OCI-LY1 (cell line): ENCODE results near the gene TSPAN3.

Experiments
- H2AFZ ChIP-seq: fragments of 200-600 bp; sonication (generic), shearing (Covaris generic); 2 replicates; pipeline ENCODE4 v1.6.0; 2014; ENCODE audit warnings: antibody characterized with exemption, mild to moderate bottlenecking, low read length
- H3F3A ChIP-seq: fragments of 200-600 bp; sonication (generic), shearing (Covaris generic); 2 replicates; pipeline ENCODE4 v1.6.0; 2014; ENCODE audit warnings: mild to moderate bottlenecking, antibody characterized with exemption, low read length, moderate library complexity; ENCODE audit not compliant: insufficient read depth
- H3K27ac ChIP-seq: fragments of 200-600 bp; sonication (generic); 2 replicates; pipeline ENCODE4 v1.5.1; 2014; ENCODE audit warnings: low read length, mixed run types, mild to moderate bottlenecking, low read depth; ENCODE audit not compliant: poor library complexity, severe bottlenecking
- H3K27me3 ChIP-seq: fragments of 200-600 bp; sonication (generic); 2 replicates; pipeline ENCODE4 v1.6.0; 2014; ENCODE audit warnings: antibody characterized with exemption, mild to moderate bottlenecking, low read length, moderate library complexity; ENCODE audit not compliant: insufficient read depth
- H3K36me3 ChIP-seq: fragments of 200-600 bp; sonication (generic); 2 replicates; pipeline ENCODE4 v1.6.1; 2014; ENCODE audit warnings: mild to moderate bottlenecking, antibody characterized with exemption, low read length, moderate library complexity, mixed read lengths; ENCODE audit not compliant: insufficient read depth
- H3K4me1 ChIP-seq: fragments of 200-600 bp; sonication (generic); 2 replicates; pipeline ENCODE4 v1.5.1; 2014; ENCODE audit warnings: mild to moderate bottlenecking, low read length, moderate library complexity; ENCODE audit not compliant: insufficient read depth, severe bottlenecking
- H3K4me2 ChIP-seq: fragments of 200-600 bp; sonication (generic), shearing (Covaris generic); 2 replicates; pipeline ENCODE4 v1.6.1; 2014; ENCODE audit warnings: low read length
- H3K4me3 ChIP-seq: fragments of 200-600 bp; sonication (generic); 2 replicates; pipeline ENCODE4 v1.5.1; 2014; ENCODE audit warnings: low read length, low read depth, mild to moderate bottlenecking, mixed read lengths; ENCODE audit not compliant: poor library complexity, severe bottlenecking
- H3K79me2 ChIP-seq: fragments of 200-600 bp; shearing (Covaris generic); 2 replicates; pipeline ENCODE4 v1.6.1; 2016; ENCODE audit warnings: mixed run types, low read length, mixed read lengths; ENCODE audit not compliant: insufficient read depth
- H3K9ac ChIP-seq: fragments of 200-600 bp; sonication (generic), shearing (Covaris generic); 2 replicates; pipeline ENCODE4 v1.6.1; 2014; ENCODE audit warnings: mild to moderate bottlenecking, low read length, mixed read lengths
- H3K9me2 ChIP-seq: fragments of 200-600 bp; sonication (generic), shearing (Covaris generic); 2 replicates; pipeline ENCODE4 v1.6.1; 2014; ENCODE audit warnings: low read depth, mild to moderate bottlenecking, low read length, mixed read lengths
- H3K9me3 ChIP-seq: fragments of 200-600 bp; shearing (Covaris generic); 2 replicates; pipeline ENCODE4 v1.6.1; 2014; ENCODE audit warnings: low read length, mixed read lengths
- H4K20me1 ChIP-seq: fragments of 200-600 bp; sonication (generic), shearing (Covaris generic); 2 replicates; pipeline ENCODE4 v1.6.0; 2016; ENCODE audit warnings: mild to moderate bottlenecking, low read length; ENCODE audit not compliant: insufficient read depth
- EZH2 ChIP-seq: fragments of 200-600 bp; sonication (generic), shearing (Covaris generic); IDR thresholded peaks from 2 replicates; pipeline ENCODE4 v1.8.0; 2017; ENCODE audit warnings: borderline replicate concordance, mixed run types, mild to moderate bottlenecking, antibody characterized with exemption, low read length, moderate library complexity, mixed read lengths
- TF ChIP-seq, protein P1 (sequence below): fragments of 200-600 bp; sonication (generic), shearing (Covaris generic); IDR thresholded peaks from 2 replicates; pipeline ENCODE4 v1.5.1; 2017; ENCODE audit warnings: mild to moderate bottlenecking, antibody characterized with exemption, low read length, moderate library complexity, mixed read lengths

Gene TSPAN3

DNA sequence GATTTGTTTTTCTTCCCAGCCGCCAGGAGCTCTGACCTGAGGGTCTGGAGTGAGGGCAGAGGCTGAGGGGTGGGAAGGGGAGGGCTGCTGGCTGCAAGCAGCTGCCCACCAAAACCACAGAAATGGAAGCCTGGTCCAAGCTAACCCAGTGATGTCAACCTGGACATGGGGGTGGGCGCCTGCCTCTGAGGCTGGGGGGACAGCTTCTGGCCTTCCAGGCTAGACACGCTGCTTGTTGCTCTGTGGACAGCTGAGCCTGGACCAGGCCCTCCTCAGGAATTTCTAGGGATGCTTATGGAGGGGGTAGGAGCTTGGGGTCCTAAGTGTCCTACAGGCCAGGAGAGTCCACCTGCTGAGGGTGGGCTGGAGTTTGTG, 54.6 kb downstream of the TSPAN3 start:
- Histone ChIP-seq H3K4me1 (no peaks in the 10 kb centered on the region), H3K4me3 (no peak overlapping the region), H4K20me1 (no peaks in the 10 kb centered on the region), H3K79me2 (no peaks in the 10 kb centered on the region), H3K9ac (no peak overlapping the region), H3K4me2 (no peak overlapping the region), H3K9me2 (no peaks in the 10 kb centered on the region), H3K9me3 (no peaks in the 10 kb centered on the region), H2AFZ (no peak overlapping the region), H3K27me3 (0 out of 2 replicates have a peak, but pooled peaks cover 10% of the 10 kb centered on the region), H3K36me3 (no peaks in the 10 kb centered on the region), H3F3A (no peaks in the 10 kb centered on the region), H3K27ac (no peak overlapping the region)
- TF ChIP-seq, protein P1, sequence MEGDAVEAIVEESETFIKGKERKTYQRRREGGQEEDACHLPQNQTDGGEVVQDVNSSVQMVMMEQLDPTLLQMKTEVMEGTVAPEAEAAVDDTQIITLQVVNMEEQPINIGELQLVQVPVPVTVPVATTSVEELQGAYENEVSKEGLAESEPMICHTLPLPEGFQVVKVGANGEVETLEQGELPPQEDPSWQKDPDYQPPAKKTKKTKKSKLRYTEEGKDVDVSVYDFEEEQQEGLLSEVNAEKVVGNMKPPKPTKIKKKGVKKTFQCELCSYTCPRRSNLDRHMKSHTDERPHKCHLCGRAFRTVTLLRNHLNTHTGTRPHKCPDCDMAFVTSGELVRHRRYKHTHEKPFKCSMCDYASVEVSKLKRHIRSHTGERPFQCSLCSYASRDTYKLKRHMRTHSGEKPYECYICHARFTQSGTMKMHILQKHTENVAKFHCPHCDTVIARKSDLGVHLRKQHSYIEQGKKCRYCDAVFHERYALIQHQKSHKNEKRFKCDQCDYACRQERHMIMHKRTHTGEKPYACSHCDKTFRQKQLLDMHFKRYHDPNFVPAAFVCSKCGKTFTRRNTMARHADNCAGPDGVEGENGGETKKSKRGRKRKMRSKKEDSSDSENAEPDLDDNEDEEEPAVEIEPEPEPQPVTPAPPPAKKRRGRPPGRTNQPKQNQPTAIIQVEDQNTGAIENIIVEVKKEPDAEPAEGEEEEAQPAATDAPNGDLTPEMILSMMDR: no peak
- TF ChIP-seq EZH2: no peak

DNA sequence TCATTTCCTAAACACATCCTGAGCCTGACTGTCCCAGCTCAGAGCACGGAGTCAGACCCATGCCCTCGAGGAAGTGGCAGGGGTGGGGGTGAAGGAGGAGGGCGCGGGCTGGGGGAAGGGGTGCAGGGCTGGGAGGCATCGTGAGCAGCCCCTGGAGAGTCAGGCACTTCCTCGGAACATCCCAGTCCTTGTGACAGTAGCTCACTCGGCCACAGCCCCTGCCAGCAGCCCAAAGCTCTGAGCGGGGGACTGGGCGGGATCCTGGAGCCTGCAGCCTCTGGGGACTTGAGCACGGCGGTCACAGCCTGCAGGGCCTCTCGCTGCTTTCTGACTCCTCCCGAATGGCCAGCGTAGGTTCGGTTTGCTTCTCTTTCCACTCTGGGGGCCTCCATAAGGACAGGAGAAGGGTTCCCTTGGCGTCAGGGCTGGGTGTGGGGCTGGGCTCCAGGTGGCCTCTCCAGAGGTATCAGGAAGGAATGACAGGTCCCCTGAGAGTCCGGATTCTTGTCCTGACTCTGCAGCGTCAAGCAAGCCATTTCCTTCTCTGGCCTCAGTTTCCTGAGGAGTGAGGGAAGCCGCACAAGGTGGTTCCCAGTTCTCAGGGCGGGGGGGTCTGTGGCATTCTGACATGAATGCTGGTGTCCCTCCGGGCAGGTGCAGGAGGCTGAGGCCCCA, 55.1 kb downstream of the TSPAN3 start:
- H3F3A ChIP-seq: no peaks in the 10 kb centered on the region
- no peaks in the 10 kb centered on the region for H4K20me1 ChIP-seq
- H3K9me2 ChIP-seq: no peaks in the 10 kb centered on the region
- H3K27me3 ChIP-seq: 0 out of 2 replicates have a peak, but pooled peaks cover 10% of the 10 kb centered on the region
- H3K4me3 ChIP-seq: no peak overlapping the region
- no peak overlapping the region for H2AFZ ChIP-seq
- no peaks in the 10 kb centered on the region for H3K4me1 ChIP-seq
- H3K4me2 ChIP-seq: no peak overlapping the region
- H3K9ac ChIP-seq: no peak overlapping the region
- no peak overlapping the region for H3K27ac ChIP-seq
- no peaks in the 10 kb centered on the region for H3K36me3 ChIP-seq
- TF ChIP-seq EZH2: no peak
- TF ChIP-seq, protein P1: no peak
- no peaks in the 10 kb centered on the region for H3K9me3 ChIP-seq
- H3K79me2 ChIP-seq: no peaks in the 10 kb centered on the region

DNA sequence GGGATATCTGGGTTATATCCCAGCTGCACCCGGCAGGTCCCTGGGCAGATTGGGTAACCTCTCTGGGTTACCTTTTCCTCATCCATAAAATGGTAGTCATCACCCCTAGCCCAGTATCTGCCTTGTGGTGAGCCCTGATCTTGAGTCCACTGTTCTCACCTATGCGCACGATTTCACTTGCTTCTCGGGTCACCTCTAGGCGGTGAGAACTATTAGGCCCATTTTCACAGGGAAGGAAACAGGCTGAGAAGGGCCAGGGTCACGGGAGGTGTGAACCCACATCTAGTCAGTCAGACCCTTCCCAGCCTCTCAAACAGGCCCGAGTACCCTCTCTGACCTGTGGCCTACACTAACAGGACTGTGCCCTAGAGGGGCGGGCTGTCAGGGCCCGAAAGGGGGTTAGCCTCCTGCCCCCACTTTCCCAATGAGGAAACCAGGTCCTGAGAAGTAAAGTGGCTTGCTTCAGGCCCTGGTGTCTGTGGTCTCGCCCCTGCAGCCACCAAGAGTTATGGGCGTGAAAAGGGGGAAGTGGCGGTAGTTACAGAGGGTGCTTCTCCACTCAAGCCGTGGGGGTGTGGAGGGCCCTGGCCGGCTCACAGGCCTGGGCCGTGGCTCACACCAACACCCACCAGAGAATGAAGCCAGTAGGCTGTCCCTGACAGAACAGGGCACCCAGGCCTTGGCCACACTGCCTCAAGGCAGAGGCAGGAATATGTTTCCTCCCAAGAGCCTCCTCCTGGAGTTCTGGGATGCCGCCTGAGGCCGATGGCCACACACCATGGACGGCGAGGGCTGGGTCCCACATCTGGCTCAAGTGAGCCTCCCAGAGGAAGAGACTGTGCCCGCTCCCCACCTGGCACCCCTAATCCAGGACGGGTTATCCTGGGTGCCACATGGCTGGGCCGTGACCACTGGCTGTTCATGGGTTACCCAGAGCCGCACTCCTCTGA, 56.5 kb downstream of the TSPAN3 start:
- H4K20me1 ChIP-seq: no peaks in the 10 kb centered on the region
- TF ChIP-seq, protein P1: no peak
- no peak for TF ChIP-seq EZH2

More for the DNA sequence above, 56.5 kb downstream of the TSPAN3 start:
- H3K4me2 ChIP-seq: no peak overlapping the region
- H3K27ac ChIP-seq: no peak overlapping the region
- no peak overlapping the region for H3K9ac ChIP-seq
- H3F3A ChIP-seq: no peaks in the 10 kb centered on the region
- H3K4me3 ChIP-seq: no peak overlapping the region
- H3K9me3 ChIP-seq: no peaks in the 10 kb centered on the region
- no peaks in the 10 kb centered on the region for H3K79me2 ChIP-seq
- no peaks in the 10 kb centered on the region for H3K4me1 ChIP-seq
- no peaks in the 10 kb centered on the region for H3K9me2 ChIP-seq
- 0 out of 2 replicates have a peak, but pooled peaks cover 10% of the 10 kb centered on the region for H3K27me3 ChIP-seq
- no peaks in the 10 kb centered on the region for H3K36me3 ChIP-seq
- no peak overlapping the region for H2AFZ ChIP-seq
